Thymus (tissue), 11 donors: ENCODE measurements around the gene ZBTB7C. TPM values are rescaled to one million over a fixed set of nuclear protein-coding genes. Genes with fewer than 3 reads are reported as not detected.

Experiments used
- DNase-seq, 9 donors: peaks; one replicate each; pipeline ENCODE4 v3.0.0-alpha.2; 2013; ENCODE audit warnings: low spot score in 9 of 9, low read depth in 6 of 9, missing footprints in 1 of 9
- H3K27ac ChIP-seq, 2 donors: one replicate each; pipeline ENCODE4 v1.5.1; 2013; ENCODE audit warnings: control low read depth in 1 of 2, low read depth in 1 of 2, low read length in 1 of 2, mild to moderate bottlenecking in 1 of 2, moderate library complexity in 1 of 2
- H3K27me3 ChIP-seq, 2 donors: one replicate each; pipeline ENCODE4 v1.5.1; 2013; ENCODE audit warnings: low read length in 1 of 2; ENCODE audit not compliant: control insufficient read depth in 2 of 2, insufficient read depth in 1 of 2
- H3K36me3 ChIP-seq, 2 donors: one replicate each; pipeline ENCODE4 v1.5.1; 2013; ENCODE audit warnings: low read length in 1 of 2, mild to moderate bottlenecking in 1 of 2, moderate library complexity in 1 of 2; ENCODE audit not compliant: control insufficient read depth in 2 of 2, insufficient read depth in 2 of 2
- H3K4me1 ChIP-seq, 2 donors: one replicate each; pipeline ENCODE4 v1.5.1; 2013; ENCODE audit warnings: low read length in 2 of 2; ENCODE audit not compliant: control insufficient read depth in 2 of 2, insufficient read depth in 2 of 2
- H3K4me3 ChIP-seq, 2 donors: one replicate each; pipeline ENCODE4 v1.5.1; 2013; ENCODE audit warnings: low read length in 2 of 2, control low read depth in 1 of 2, mild to moderate bottlenecking in 1 of 2
- H3K9me3 ChIP-seq, 2 donors: one replicate each; pipeline ENCODE4 v1.5.1; 2013; ENCODE audit warnings: low read length in 1 of 2, mild to moderate bottlenecking in 1 of 2; ENCODE audit not compliant: control insufficient read depth in 2 of 2, insufficient read depth in 1 of 2
- WGBS: extraction: QIAGEN DNeasy Blood & Tissue Kit; methylation state at CpG from one replicate; pipeline ENCODE4 v1.1.7; 2013; 5-methylcytosine and 5-hydroxymethylcytosine counted together
- polyA plus RNA-seq: library from polyadenylated mRNA; stranded (reverse); fragments of 200-250 nt; gene quantifications from one replicate; pipeline ENCODE4 v1.2.3, GENCODE V29; 2013
- total RNA-seq: library from RNA; stranded (reverse); fragments of 120-200 nt; gene quantifications from one replicate; pipeline ENCODE4 v1.2.4, GENCODE V29; 2013
- donor health status: healthy.

The ZBTB7C gene
- total and polyA plus RNA-seq, 2 donors: 0.14 to 0.73 TPM

- Histone ChIP-seq H3K4me3 (no peak overlapping the region), H3K27me3 (no peaks in the 10 kb centered on the region)
Measured at GRCh38 chr18:47996091-47996541, 413.1 kb downstream of the ZBTB7C start.

GRCh38 chr18:47995654-47996053 lies 413.5 kb downstream of the ZBTB7C start:
- 96% methylated on average over 3 of the region's 3 CpGs for WGBS
- Histone ChIP-seq H3K9me3 (peaks cover 0 to 5% of the 10 kb centered on the region in 2 donors), H3K4me3 (no peak overlapping the region), H3K27me3 (no peaks in the 10 kb centered on the region), H3K4me1 (peaks cover 0 to 4% of the 10 kb centered on the region in 2 donors), H3K36me3 (no peaks in the 10 kb centered on the region), H3K27ac (no peak overlapping the region)
- no peak for DNase-seq

More at GRCh38 chr18:47996091-47996541, 413.1 kb downstream of the ZBTB7C start:
- H3K9me3 ChIP-seq: peaks cover 0 to 5% of the 10 kb centered on the region in 2 donors
- no peaks in the 10 kb centered on the region for H3K36me3 ChIP-seq
- WGBS: 70% methylated on average over 3 of the region's 3 CpGs
- no peak overlapping the region for H3K27ac ChIP-seq
- DNase-seq: no peak
- H3K4me1 ChIP-seq: peaks cover 0 to 4% of the 10 kb centered on the region in 2 donors

GRCh38 chr18:47993409-47993808 lies 415.8 kb downstream of the ZBTB7C start:
- Histone ChIP-seq H3K36me3 (no peaks in the 10 kb centered on the region), H3K4me3 (no peak overlapping the region), H3K27me3 (no peaks in the 10 kb centered on the region), H3K9me3 (peaks cover 0 to 5% of the 10 kb centered on the region in 2 donors), H3K4me1 (no peaks in the 10 kb centered on the region), H3K27ac (no peak overlapping the region)
- DNase-seq: no peak
- 91% methylated on average over 1 of the region's 1 CpG for WGBS

DNA sequence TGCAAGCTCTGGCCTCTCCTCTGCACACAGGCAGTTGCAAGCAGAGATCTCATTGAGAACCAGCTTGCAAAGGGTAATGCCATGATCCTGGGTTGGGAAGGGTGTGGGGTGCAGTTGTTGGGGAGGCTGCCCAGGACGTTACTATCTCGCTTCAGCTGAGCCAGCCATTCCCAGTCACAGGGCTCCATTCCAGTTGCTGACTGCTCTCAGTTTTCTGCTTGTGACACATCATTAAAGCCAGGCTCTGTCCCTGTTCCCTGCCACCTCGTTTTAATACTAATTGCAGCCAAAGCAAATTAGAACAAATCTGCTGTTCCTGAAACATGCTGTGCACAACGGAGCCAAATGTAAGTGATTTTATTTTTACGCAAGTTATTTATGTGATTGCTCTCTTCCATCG lies 416.2 kb downstream of the ZBTB7C start:
- DNase-seq: no peak

GRCh38 chr18:47992266-47992665 lies 416.9 kb downstream of the ZBTB7C start:
- peaks cover 0 to under 1% of the 10 kb centered on the region in 2 donors for H3K9me3 ChIP-seq
- no peaks in the 10 kb centered on the region for H3K27me3 ChIP-seq

More for the DNA sequence above, 416.2 kb downstream of the ZBTB7C start:
- no peak overlapping the region for H3K4me3 ChIP-seq
- no peaks in the 10 kb centered on the region for H3K4me1 ChIP-seq
- no peak overlapping the region for H3K27ac ChIP-seq
- no peaks in the 10 kb centered on the region for H3K27me3 ChIP-seq
- peaks cover 0 to 5% of the 10 kb centered on the region in 2 donors for H3K9me3 ChIP-seq
- WGBS: 95% methylated on average over 6 of the region's 6 CpGs
- no peaks in the 10 kb centered on the region for H3K36me3 ChIP-seq

DNA sequence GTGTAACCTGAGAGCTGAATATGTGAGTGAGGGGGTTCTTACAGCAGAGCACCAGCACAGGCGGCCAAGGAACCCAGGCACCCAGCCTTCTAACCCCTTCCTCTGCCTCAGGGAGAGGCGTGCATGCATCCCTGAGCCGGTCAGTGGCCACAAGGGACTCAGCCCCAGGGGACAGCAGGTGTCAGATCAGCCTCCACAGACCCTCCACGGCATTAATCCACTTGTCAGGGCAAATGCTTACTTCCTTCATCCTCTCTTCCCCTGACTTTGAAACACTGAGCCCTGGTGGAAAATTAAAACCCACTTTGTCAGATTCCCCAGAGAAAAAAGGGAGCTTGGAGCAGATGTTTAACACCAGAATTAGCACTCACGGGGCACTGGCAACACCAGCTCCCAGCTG lies 418.2 kb downstream of the ZBTB7C start:
- Histone ChIP-seq H3K27ac (no peak overlapping the region), H3K4me1 (no peaks in the 10 kb centered on the region), H3K36me3 (no peaks in the 10 kb centered on the region), H3K4me3 (no peak overlapping the region), H3K27me3 (no peaks in the 10 kb centered on the region), H3K9me3 (no peaks in the 10 kb centered on the region)
- 93% methylated on average over 5 of the region's 5 CpGs for WGBS
- DNase-seq: no peak

More at GRCh38 chr18:47992266-47992665, 416.9 kb downstream of the ZBTB7C start:
- Histone ChIP-seq H3K4me1 (no peaks in the 10 kb centered on the region), H3K4me3 (no peak overlapping the region), H3K36me3 (no peaks in the 10 kb centered on the region), H3K27ac (no peak overlapping the region)
- DNase-seq: no peak
- 96% methylated on average over 4 of the region's 4 CpGs for WGBS

DNA sequence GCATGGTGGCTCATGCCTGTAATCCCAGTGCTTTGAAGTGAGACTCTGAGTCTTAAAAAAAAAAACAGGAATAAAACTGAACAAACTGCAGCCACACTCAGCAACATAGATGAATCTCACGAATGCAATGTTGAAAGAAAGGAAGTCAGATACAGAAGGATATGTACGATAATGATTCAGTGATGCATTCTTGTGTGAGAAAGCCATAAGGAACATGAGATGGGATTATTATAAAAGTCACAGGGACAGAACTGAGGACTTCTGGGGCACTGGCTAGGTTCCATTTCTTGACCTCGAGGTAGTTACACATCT lies 421.8 kb downstream of the ZBTB7C start:
- DNase-seq: no peak
- Histone ChIP-seq H3K27ac (no peak overlapping the region), H3K4me3 (no peak overlapping the region), H3K4me1 (no peaks in the 10 kb centered on the region), H3K36me3 (no peaks in the 10 kb centered on the region), H3K27me3 (no peaks in the 10 kb centered on the region), H3K9me3 (no peaks in the 10 kb centered on the region)
- 81% methylated on average over 3 of the region's 3 CpGs for whole genome bisulfite sequencing

GRCh38 chr18:47986620-47987387 lies 422.4 kb downstream of the ZBTB7C start:
- H3K4me3 ChIP-seq: no peak overlapping the region
- no peaks in the 10 kb centered on the region for H3K36me3 ChIP-seq
- DNase-seq: no peak
- H3K27me3 ChIP-seq: no peaks in the 10 kb centered on the region
- no peak overlapping the region for H3K27ac ChIP-seq
- WGBS: 94% methylated on average over 5 of the region's 5 CpGs
- no peaks in the 10 kb centered on the region for H3K9me3 ChIP-seq
- peaks cover 0 to under 1% of the 10 kb centered on the region in 2 donors for H3K4me1 ChIP-seq

- no peak overlapping the region for H3K27ac ChIP-seq
- WGBS: 90% methylated on average over 7 of the region's 7 CpGs
- DNase-seq: no peak
- peaks cover 0 to 5% of the 10 kb centered on the region in 2 donors for H3K4me1 ChIP-seq
- no peaks in the 10 kb centered on the region for H3K36me3 ChIP-seq
- no peak overlapping the region for H3K4me3 ChIP-seq
- H3K27me3 ChIP-seq: no peaks in the 10 kb centered on the region
- H3K9me3 ChIP-seq: no peaks in the 10 kb centered on the region
Measured at GRCh38 chr18:47985866-47986265, 423.3 kb downstream of the ZBTB7C start.
